Hematopoietic multipotent progenitor cell treated with erythropoietin and hydrocortisone succinate and interleukin-3 and kit ligand, for 4 days (in vitro differentiated cells): Measurements from ENCODE around the gene ASAP2.

ENCODE experiments used
- DNase-seq: peaks from one replicate; pipeline ENCODE4 v3.0.0-alpha.2; 2015

The ASAP2 gene

GRCh38 chr2:9330612-9331270, 124.1 kb downstream of the ASAP2 start:
- DNase-seq, result peak; percentile 49

- DNase-seq, result peak; percentile 90
Measured at GRCh38 chr2:9331704-9332103, 125.1 kb downstream of the ASAP2 start.

- no peak for DNase-seq
Measured at GRCh38 chr2:9332136-9332852, 125.7 kb downstream of the ASAP2 start.

GRCh38 chr2:9332853-9333245, 126.2 kb downstream of the ASAP2 start:
- DNase-seq, result no peak

- DNase-seq, result peak; percentile 88
Measured at GRCh38 chr2:9333591-9334171, 127.1 kb downstream of the ASAP2 start.

GRCh38 chr2:9334761-9335160, 128.1 kb downstream of the ASAP2 start:
- no peak for DNase-seq

- DNase-seq, result peak; percentile 62
Measured at GRCh38 chr2:9335322-9335832, 128.8 kb downstream of the ASAP2 start.

- peak; percentile 71 for DNase-seq
Measured at GRCh38 chr2:9336241-9336575, 129.6 kb downstream of the ASAP2 start.

GRCh38 chr2:9336576-9337314, 130.1 kb downstream of the ASAP2 start:
- DNase-seq, result peak; percentile 89

- DNase-seq, result no peak
Measured at GRCh38 chr2:9337901-9338300, 131.3 kb downstream of the ASAP2 start.

- no peak for DNase-seq
Measured at GRCh38 chr2:9341337-9341887, 134.8 kb downstream of the ASAP2 start.

GRCh38 chr2:9342659-9343058, 136.0 kb downstream of the ASAP2 start:
- DNase-seq, result no peak

- no peak for DNase-seq
Measured at GRCh38 chr2:9343524-9343923, 136.9 kb downstream of the ASAP2 start.

GRCh38 chr2:9344434-9344833, 137.8 kb downstream of the ASAP2 start:
- no peak for DNase-seq

- no peak for DNase-seq
Measured at GRCh38 chr2:9345343-9345742, 138.7 kb downstream of the ASAP2 start.

- no peak for DNase-seq
Measured at GRCh38 chr2:9345997-9346396, 139.4 kb downstream of the ASAP2 start.

- DNase-seq, result no peak
Measured at GRCh38 chr2:9346885-9347284, 140.3 kb downstream of the ASAP2 start.

GRCh38 chr2:9347411-9347881, 140.8 kb downstream of the ASAP2 start:
- DNase-seq, result no peak

- DNase-seq, result no peak
Measured at GRCh38 chr2:9354318-9354717, 147.7 kb downstream of the ASAP2 start.

- no peak for DNase-seq
Measured at GRCh38 chr2:9355270-9355669, 148.7 kb downstream of the ASAP2 start.

- DNase-seq, result no peak
Measured at GRCh38 chr2:9355716-9356115, 149.1 kb downstream of the ASAP2 start.

- no peak for DNase-seq
Measured at GRCh38 chr2:9356261-9356660, 149.6 kb downstream of the ASAP2 start.

GRCh38 chr2:9358846-9359245, 152.2 kb downstream of the ASAP2 start:
- DNase-seq, result no peak
